IMR-90 (cell line): ENCODE results near the gene ADARB2. TPM values are rescaled to one million over a fixed set of nuclear protein-coding genes. Genes with fewer than 3 reads are reported as not detected.

ENCODE experiments used
- ATAC-seq: fragments of 200-7000 bp; cut with Tn5 transposase; 2 replicates; pipeline ENCODE4 v1.9.1; 2020; ENCODE audit warnings: low read depth, mild to moderate bottlenecking, moderate library complexity
- BruUV-seq: library from RNA; stranded (reverse); fragments of 400-500 nt; replicated peaks from 2 replicates; lab custom pipeline; 2021; lab: Mats Ljungman, UMichigan
- CTCF ChIA-PET: fragments of 300-600 bp; formaldehyde crosslinking; extraction: SDS; loops from one replicate; lab custom pipeline; 2021; ENCODE audit warnings: antibody characterized with exemption; lab: Yijun Ruan, JAX
- POLR2A ChIA-PET: fragments of 300-600 bp; sonication (Branson Sonifier 250); formaldehyde crosslinking; loops from one replicate; lab custom pipeline; 2022; ENCODE audit warnings: antibody characterized with exemption; ENCODE audit not compliant: unreplicated experiment; lab: Charles Lee
- DNase-seq: peaks from one replicate; pipeline ENCODE4 v3.0.0; 2013
- H2AFZ ChIP-seq: replicated peaks from 2 replicates; pipeline ENCODE3; 2013; ENCODE audit warnings: low read length, mild to moderate bottlenecking; ENCODE audit not compliant: poor library complexity
- H2AK5ac ChIP-seq: 2 replicates; pipeline ENCODE4 v1.6.1; 2013; ENCODE audit warnings: low read depth, low read length, inconsistent platforms
- H2AK9ac ChIP-seq: replicated peaks from 2 replicates; pipeline ENCODE3; 2013; ENCODE audit warnings: mild to moderate bottlenecking, low read depth, low read length, moderate library complexity; ENCODE audit not compliant: poor library complexity
- H2BK120ac ChIP-seq: 2 replicates; pipeline ENCODE4 v1.6.1; 2013; ENCODE audit warnings: low read depth, low read length, inconsistent platforms
- H2BK15ac ChIP-seq: 3 replicates; pipeline ENCODE4 v1.6.1; 2013; ENCODE audit warnings: low read depth, low read length, inconsistent platforms
- H2BK20ac ChIP-seq: 2 replicates; pipeline ENCODE4 v1.6.1; 2013; ENCODE audit warnings: low read depth, mild to moderate bottlenecking, inconsistent platforms, low read length, moderate library complexity
- H2BK5ac ChIP-seq: 2 replicates; pipeline ENCODE4 v1.6.1; 2013; ENCODE audit warnings: mild to moderate bottlenecking, low read depth, low read length, inconsistent platforms; ENCODE audit not compliant: poor library complexity, severe bottlenecking
- H3K14ac ChIP-seq: replicated peaks from 2 replicates; pipeline ENCODE4 v1.6.1; 2013; ENCODE audit warnings: low read depth, low read length, inconsistent platforms
- H3K18ac ChIP-seq: 2 replicates; pipeline ENCODE4 v1.6.1; 2013; ENCODE audit warnings: low read depth, low read length, control low read depth
- H3K23ac ChIP-seq: 2 replicates; pipeline ENCODE4 v1.6.1; 2013; ENCODE audit warnings: low read depth, low read length, inconsistent platforms
- H3K27ac ChIP-seq: 2 replicates; pipeline ENCODE4 v1.5.1; 2013; ENCODE audit warnings: mild to moderate bottlenecking, control low read depth, low read length; ENCODE audit not compliant: insufficient read depth
- H3K27me3 ChIP-seq: 2 replicates; pipeline ENCODE4 v1.6.1; 2013; ENCODE audit warnings: low read length; ENCODE audit not compliant: control insufficient read depth, insufficient read depth
- H3K36me3 ChIP-seq: 2 replicates; pipeline ENCODE4 v1.6.1; 2013; ENCODE audit warnings: low read length, mixed read lengths; ENCODE audit not compliant: control insufficient read depth, insufficient read depth
- H3K4ac ChIP-seq: 2 replicates; pipeline ENCODE4 v1.6.1; 2013; ENCODE audit warnings: low read depth, low read length, inconsistent platforms
- H3K4me1 ChIP-seq: 2 replicates; pipeline ENCODE4 v1.6.1; 2013; ENCODE audit warnings: low read length, mixed read lengths; ENCODE audit not compliant: control insufficient read depth, insufficient read depth
- H3K4me2 ChIP-seq: 2 replicates; pipeline ENCODE4 v1.6.1; 2013; ENCODE audit warnings: low read depth, mild to moderate bottlenecking, control low read depth, low read length, moderate library complexity
- H3K4me3 ChIP-seq: 2 replicates; pipeline ENCODE4 v1.5.1; 2013; ENCODE audit warnings: low read depth, mild to moderate bottlenecking, control low read depth, low read length, moderate library complexity; ENCODE audit not compliant: insufficient read depth
- H3K56ac ChIP-seq: 2 replicates; pipeline ENCODE4 v1.6.1; 2013; ENCODE audit warnings: low read length, inconsistent platforms; ENCODE audit not compliant: insufficient read depth; ENCODE audit errors: extremely low read depth
- H3K79me1 ChIP-seq, 2 experiments: 2 replicates each; pipeline ENCODE4 v1.6.1; 2013; ENCODE audit warnings: low read length in 2 of 2, inconsistent platforms in 1 of 2, low read depth in 1 of 2
- H3K9ac ChIP-seq: 2 replicates; pipeline ENCODE4 v1.6.1; 2013; ENCODE audit warnings: low read depth, low read length, control low read depth
- H3K9me1 ChIP-seq: 2 replicates; pipeline ENCODE4 v1.6.1; 2013; ENCODE audit warnings: low read length, inconsistent platforms; ENCODE audit not compliant: insufficient read depth
- H3K9me3 ChIP-seq: 2 replicates; pipeline ENCODE4 v1.6.1; 2013; ENCODE audit warnings: low read length; ENCODE audit not compliant: control insufficient read depth, insufficient read depth
- H4K20me1 ChIP-seq: 2 replicates; pipeline ENCODE4 v1.6.1; 2013; ENCODE audit warnings: low read length, inconsistent platforms; ENCODE audit not compliant: insufficient read depth
- H4K5ac ChIP-seq: 2 replicates; pipeline ENCODE4 v1.6.1; 2013; ENCODE audit warnings: mild to moderate bottlenecking, low read depth, low read length, control low read depth
- H4K8ac ChIP-seq, 2 experiments: 2 replicates each; pipeline ENCODE4 v1.6.1; 2013; ENCODE audit warnings: low read depth in 2 of 2, low read length in 2 of 2, control low read depth in 1 of 2, inconsistent platforms in 1 of 2
- H4K91ac ChIP-seq: 2 replicates; pipeline ENCODE4 v1.6.1; 2013; ENCODE audit warnings: low read depth, low read length, inconsistent platforms; ENCODE audit not compliant: insufficient read depth
- CHD1 ChIP-seq: IDR thresholded peaks from 2 replicates; pipeline ENCODE4 v1.6.1; 2012; ENCODE audit warnings: low read depth, low read length, improper control_type of control experiment
- CTCF ChIP-seq: conservative IDR thresholded peaks from 2 replicates; pipeline ENCODE4 v1.5.1; 2012; ENCODE audit warnings: mild to moderate bottlenecking, low read depth, low read length, improper control_type of control experiment
- MXI1 ChIP-seq: IDR thresholded peaks from 2 replicates; pipeline ENCODE4 v1.6.1; 2012; ENCODE audit warnings: low read depth, mild to moderate bottlenecking, low read length, moderate library complexity, borderline replicate concordance
- POLR2A ChIP-seq: IDR thresholded peaks from 2 replicates; pipeline ENCODE4 v1.6.1; 2012; ENCODE audit warnings: mild to moderate bottlenecking, low read depth, low read length
- RCOR1 ChIP-seq: IDR thresholded peaks from 2 replicates; pipeline ENCODE4 v1.6.1; 2012; ENCODE audit warnings: mild to moderate bottlenecking, low read length, improper control_type of control experiment; ENCODE audit not compliant: insufficient replicate concordance
- RFX5 ChIP-seq: IDR thresholded peaks from 2 replicates; pipeline ENCODE4 v1.8.0; 2012; ENCODE audit warnings: low read depth, mild to moderate bottlenecking, low read length, moderate library complexity
- SMC3 ChIP-seq: fragments of 150-350 bp; IDR thresholded peaks from 2 replicates; pipeline ENCODE4 v1.6.1; 2016; ENCODE audit warnings: low read depth, mild to moderate bottlenecking, antibody characterized with exemption, low read length, moderate library complexity
- WGBS, 2 experiments: methylation state at CpG; one replicate each; pipeline versions ENCODE4 v1.1.5 to v1.1.7; 2013; ENCODE audit warnings: missing lambda C conversion rate in 2 of 2; ENCODE audit not compliant: insufficient read length in 1 of 2; ENCODE audit errors: extremely low coverage in 2 of 2; 5-methylcytosine and 5-hydroxymethylcytosine counted together
- dilution Hi-C: fragments of 300-500 bp; cut with HindIII; formaldehyde crosslinking; loops from one replicate; pipeline ENCODE4 v1.14.3; 2018; ENCODE audit warnings: low sequenced_read_pairs; ENCODE audit not compliant: unreplicated experiment
- in situ Hi-C: fragments of 300-500 bp; cut with MboI; formaldehyde crosslinking; loops from 3 replicates; pipeline ENCODE4 v1.14.3; 2019; ENCODE audit warnings: low sequenced_read_pairs, inconsistent platforms, mixed read lengths
- intact Hi-C: fragments of 100-400 bp; cut with micrococcal nuclease; formaldehyde crosslinking; loops from 2 replicates; pipeline ENCODE4 v1.10.0; 2022
- polyA plus RNA-seq, 3 experiments: library from polyadenylated mRNA; depleted of rRNA; stranded (reverse); fragments of >200 nt; gene quantifications; 2 replicates each; pipeline ENCODE4 v1.2.3, GENCODE V29; 2012; ENCODE audit warnings: low replicate concordance in 1 of 3
- total RNA-seq: library from RNA; depleted of rRNA; stranded (reverse); fragments of >200 nt; gene quantifications from 2 replicates; pipeline ENCODE4 v1.2.3, GENCODE V29; 2012
- TF ChIP-seq, protein P1 (sequence below): fragments of 150-350 bp; IDR thresholded peaks from 2 replicates; pipeline ENCODE4 v1.6.1; 2017; ENCODE audit warnings: mild to moderate bottlenecking, antibody characterized with exemption, low read length, low read depth

Gene ADARB2
- total and polyA plus RNA-seq, 2 of the 4 experiments (the other 2 are of a cell fraction), result not detected

DNA sequence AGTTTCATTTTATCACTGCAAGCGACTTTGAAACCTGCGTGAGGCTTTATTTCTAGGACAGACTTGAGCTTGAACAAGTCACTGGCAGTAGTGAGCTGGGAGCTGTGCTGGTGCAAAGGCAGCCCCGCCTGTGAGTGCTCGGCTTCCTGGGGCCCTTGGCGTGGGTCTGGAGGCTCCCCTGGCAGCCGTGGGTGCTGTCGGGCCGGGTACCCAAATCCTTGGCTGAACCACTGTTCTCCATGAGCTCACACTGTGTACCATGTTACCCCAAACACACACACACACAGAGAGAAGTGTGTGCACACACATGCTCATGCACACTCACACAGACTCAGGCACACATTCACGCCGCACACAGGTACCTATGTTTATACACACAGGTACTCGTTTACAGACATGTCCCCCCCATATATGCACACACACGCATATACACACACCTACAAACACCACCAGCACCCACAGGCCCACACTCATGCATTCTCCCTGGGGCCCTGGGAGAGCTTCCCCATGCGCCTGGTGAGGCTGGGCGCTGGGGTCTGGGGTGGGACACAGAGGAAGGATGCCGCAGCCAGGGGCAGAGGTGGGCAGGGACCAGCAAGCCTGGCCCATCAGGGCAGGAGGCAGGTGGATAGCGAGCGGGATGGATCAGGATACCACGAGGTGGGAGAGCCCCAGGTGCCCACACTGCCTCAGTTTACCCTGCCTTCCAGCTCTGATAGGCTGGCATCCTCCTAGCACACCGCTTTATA is 158.8 kb downstream of the ADARB2 start:
- no peak overlapping the region for H3K18ac ChIP-seq
- dilution Hi-C loops (no loop called here), intact Hi-C loops (no loop called here), in situ Hi-C loops (no loop called here)
- ATAC-seq (no peak), DNase-seq (no peak)
- H4K8ac ChIP-seq, result no peak overlapping the region
- H3K4me1 ChIP-seq, result no peaks in the 10 kb centered on the region
- H2AK5ac ChIP-seq, result no peak overlapping the region
- CTCF ChIA-PET, result no interaction called here
- no peaks in the 10 kb centered on the region for H3K27me3 ChIP-seq
- no peak overlapping the region for H4K91ac ChIP-seq
- TF ChIP-seq RFX5 (no peak), CHD1 (no peak), SMC3 (no peak), CTCF (no peak), MXI1 (no peak), RCOR1 (no peak), POLR2A (no peak)
- TF ChIP-seq, protein P1, sequence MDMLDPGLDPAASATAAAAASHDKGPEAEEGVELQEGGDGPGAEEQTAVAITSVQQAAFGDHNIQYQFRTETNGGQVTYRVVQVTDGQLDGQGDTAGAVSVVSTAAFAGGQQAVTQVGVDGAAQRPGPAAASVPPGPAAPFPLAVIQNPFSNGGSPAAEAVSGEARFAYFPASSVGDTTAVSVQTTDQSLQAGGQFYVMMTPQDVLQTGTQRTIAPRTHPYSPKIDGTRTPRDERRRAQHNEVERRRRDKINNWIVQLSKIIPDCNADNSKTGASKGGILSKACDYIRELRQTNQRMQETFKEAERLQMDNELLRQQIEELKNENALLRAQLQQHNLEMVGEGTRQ, result no peak
- H2BK5ac ChIP-seq, result no peak overlapping the region
- no peak overlapping the region for H3K23ac ChIP-seq
- no peak overlapping the region for H3K14ac ChIP-seq
- no peak overlapping the region for H3K4me2 ChIP-seq
- no TSS peak for BruUV-seq
- no peak overlapping the region for H3K27ac ChIP-seq
- H3K36me3 ChIP-seq, result no peaks in the 10 kb centered on the region
- no peaks in the 10 kb centered on the region for H4K20me1 ChIP-seq
- 70% methylated on average over 2 of the region's 19 CpGs; no CpG with 5 or more reads in 1 of the 2 experiments for WGBS, 2 experiments
- no peak overlapping the region for H2BK15ac ChIP-seq
- no peak overlapping the region for H3K4ac ChIP-seq
- no peaks in the 10 kb centered on the region for H3K9me1 ChIP-seq
- H4K5ac ChIP-seq, result no peak overlapping the region
- no peak overlapping the region for H2BK120ac ChIP-seq
- no peak overlapping the region for H3K4me3 ChIP-seq
- no peak overlapping the region for H2AK9ac ChIP-seq
- no peak overlapping the region for H3K56ac ChIP-seq
- POLR2A ChIA-PET, result no interaction called here
- H3K9ac ChIP-seq, result no peak overlapping the region
- H3K79me1 ChIP-seq, result no peaks in the 10 kb centered on the region
- H2BK20ac ChIP-seq, result no peak overlapping the region
- H2AFZ ChIP-seq, result no peak overlapping the region
- peaks cover 46% of the 10 kb centered on the region for H3K9me3 ChIP-seq
